ENCODE results near the gene PRRG1. TPM values are rescaled to one million over a fixed set of nuclear protein-coding genes. Genes with fewer than 3 reads are reported as not detected.

The PRRG1 gene
- total RNA-seq, 1 experiment from 2014 or later: 34.4 TPM

GRCh38 chrX:37330642-37331041 lies 18.5 kb upstream of the PRRG1 start:
- no peaks in the 10 kb centered on the region for H3K9me2 ChIP-seq (ENCODE audit: insufficient read depth)
- no peak overlapping the region for H3K4me2 ChIP-seq
- POLR2A ChIA-PET (ENCODE audit: unreplicated experiment): no interaction called here
- no peaks in the 10 kb centered on the region for H4K20me1 ChIP-seq (ENCODE audit: insufficient read depth)
- H3K27ac ChIP-seq: no peak overlapping the region
- no TSS peak for BruUV-seq (replicated peaks)
- H3K36me3 ChIP-seq (ENCODE audit: low read depth): no peaks in the 10 kb centered on the region
- no peaks in the 10 kb centered on the region for H3K9me3 ChIP-seq (ENCODE audit: insufficient read depth, low read depth)
- H3F3A ChIP-seq (ENCODE audit: insufficient read depth, low read depth): no peaks in the 10 kb centered on the region
- no peaks in the 10 kb centered on the region for H3K79me2 ChIP-seq (ENCODE audit: low read depth)
- H2AFZ ChIP-seq: no peak overlapping the region
- no peak overlapping the region for H3K4me3 ChIP-seq
- H3K4me1 ChIP-seq (replicated peaks; ENCODE audit: insufficient read depth): no peaks in the 10 kb centered on the region
- intact Hi-C loops (cut with micrococcal nuclease; ENCODE audit: unreplicated experiment): no loop called here
- no peak for TF ChIP-seq CTCF (conservative IDR thresholded peaks at IDR 0.05)
- no peak for TF ChIP-seq EZH2 (IDR thresholded peaks at IDR 0.05; ENCODE audit: low read depth)
- no peak for DNase-seq
- no peaks in the 10 kb centered on the region for H3K27me3 ChIP-seq (ENCODE audit: insufficient read depth, low read depth)
- CTCF ChIA-PET: no interaction called here

- POLR2A ChIA-PET (ENCODE audit: unreplicated experiment): no interaction called here
- CTCF ChIA-PET: no interaction called here
- Histone ChIP-seq H3K27ac (no peak overlapping the region), H2AFZ (no peak overlapping the region), H3K9me3 (ENCODE audit: insufficient read depth, low read depth) (no peaks in the 10 kb centered on the region), H3K36me3 (ENCODE audit: low read depth) (no peaks in the 10 kb centered on the region), H3K4me3 (no peak overlapping the region), H3K4me1 (replicated peaks; ENCODE audit: insufficient read depth) (no peaks in the 10 kb centered on the region), H3F3A (ENCODE audit: insufficient read depth, low read depth) (no peaks in the 10 kb centered on the region), H3K4me2 (no peak overlapping the region), H3K9me2 (ENCODE audit: insufficient read depth) (no peaks in the 10 kb centered on the region), H3K79me2 (ENCODE audit: low read depth) (no peaks in the 10 kb centered on the region), H3K27me3 (ENCODE audit: insufficient read depth, low read depth) (no peaks in the 10 kb centered on the region), H4K20me1 (ENCODE audit: insufficient read depth) (no peaks in the 10 kb centered on the region)
- intact Hi-C loops (cut with micrococcal nuclease; ENCODE audit: unreplicated experiment): no loop called here
- no peak for DNase-seq
- TF ChIP-seq EZH2 (IDR thresholded peaks at IDR 0.05; ENCODE audit: low read depth) (no peak), CTCF (conservative IDR thresholded peaks at IDR 0.05) (no peak)
- no TSS peak for BruUV-seq (replicated peaks)
Measured at GRCh38 chrX:37331546-37331945, 17.6 kb upstream of the PRRG1 start.

GRCh38 chrX:37332055-37332454 lies 17.1 kb upstream of the PRRG1 start:
- Histone ChIP-seq H3K79me2 (ENCODE audit: low read depth) (no peaks in the 10 kb centered on the region), H3K4me3 (no peak overlapping the region), H3K9me2 (ENCODE audit: insufficient read depth) (no peaks in the 10 kb centered on the region), H3K4me2 (no peak overlapping the region), H2AFZ (no peak overlapping the region), H3K27me3 (ENCODE audit: insufficient read depth, low read depth) (no peaks in the 10 kb centered on the region), H4K20me1 (ENCODE audit: insufficient read depth) (no peaks in the 10 kb centered on the region), H3K4me1 (replicated peaks; ENCODE audit: insufficient read depth) (no peaks in the 10 kb centered on the region), H3K9me3 (ENCODE audit: insufficient read depth, low read depth) (no peaks in the 10 kb centered on the region), H3K27ac (no peak overlapping the region), H3K36me3 (ENCODE audit: low read depth) (no peaks in the 10 kb centered on the region), H3F3A (ENCODE audit: insufficient read depth, low read depth) (no peaks in the 10 kb centered on the region)
- ChIA-PET POLR2A (ENCODE audit: unreplicated experiment) (no interaction called here), CTCF (interaction anchor here (0.6 kb wide), 1 partner anchor 449 kb away, joined by 3 read pairs; no protein-coding TSS in a partner anchor)
- BruUV-seq (replicated peaks): no TSS peak
- TF ChIP-seq CTCF (conservative IDR thresholded peaks at IDR 0.05) (no peak), EZH2 (IDR thresholded peaks at IDR 0.05; ENCODE audit: low read depth) (no peak)
- intact Hi-C loops (cut with micrococcal nuclease; ENCODE audit: unreplicated experiment): no loop called here
- no peak for DNase-seq
